H54 (cell line): Measurements from ENCODE around the gene BPTF.
A peak's percentile ranks its signal among the peaks of the same experiment; 100 is the strongest.
"Not testable (repeated sequence)": the region's sequence is repeated elsewhere in the genome, so short reads cannot be mapped to it uniquely, and the experiment has no call there.

Source experiments
- DNase-seq: peaks from one replicate; pipeline ENCODE4 v3.0.0; 2011; ENCODE audit warnings: low spot score, mixed read lengths; ENCODE audit not compliant: insufficient read length
- FAIRE-seq: peaks from 3 replicates; lab custom pipeline; 2011; peaks lifted over from hg19 to GRCh38; lab: Jason Lieb, UNC
- POLR2A ChIP-seq: IDR thresholded peaks from 2 replicates; pipeline ENCODE4 v1.6.1; 2011; ENCODE audit warnings: low read depth, mild to moderate bottlenecking, low read length

Gene BPTF

GRCh38 chr17:67994817-67995569, 169.7 kb downstream of the BPTF start:
- DNase-seq = peak; percentile 78
- TF ChIP-seq POLR2A = no peak
- peak; percentile 89 for FAIRE-seq

GRCh38 chr17:67995570-67996263, 170.4 kb downstream of the BPTF start:
- FAIRE-seq (no peak), DNase-seq (no peak)
- TF ChIP-seq POLR2A = no peak

- DNase-seq, FAIRE-seq: not testable (repeated sequence)
Observed at GRCh38 chr17:67996301-67997171, 171.2 kb downstream of the BPTF start, which contains the start of gene C17orf58. Gene C17orf58 (minus strand): TSS chr17:67996469. CDS start chr17:67996198, 271 bp downstream.

DNA sequence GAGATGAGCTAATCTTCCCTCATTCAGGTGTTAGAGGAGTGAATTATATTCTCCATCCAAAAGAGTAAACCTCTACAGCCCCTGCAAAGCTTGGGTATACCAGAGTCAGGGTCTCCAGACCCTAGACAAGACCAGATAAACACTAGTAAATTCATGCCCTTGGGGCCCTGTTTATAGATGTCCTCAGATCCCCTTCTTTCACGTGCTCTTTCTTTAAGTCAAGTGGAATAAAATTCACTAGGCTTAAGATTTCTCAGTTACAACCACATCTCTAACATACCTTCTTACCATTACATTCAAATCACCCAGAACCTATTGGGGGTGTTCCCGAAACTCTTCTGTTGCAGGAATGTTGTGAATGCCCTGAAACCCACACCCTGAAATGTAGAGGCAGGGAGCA, 173.2 kb downstream of the BPTF start:
- FAIRE-seq = no peak
- no peak for DNase-seq
- TF ChIP-seq POLR2A = no peak

DNA sequence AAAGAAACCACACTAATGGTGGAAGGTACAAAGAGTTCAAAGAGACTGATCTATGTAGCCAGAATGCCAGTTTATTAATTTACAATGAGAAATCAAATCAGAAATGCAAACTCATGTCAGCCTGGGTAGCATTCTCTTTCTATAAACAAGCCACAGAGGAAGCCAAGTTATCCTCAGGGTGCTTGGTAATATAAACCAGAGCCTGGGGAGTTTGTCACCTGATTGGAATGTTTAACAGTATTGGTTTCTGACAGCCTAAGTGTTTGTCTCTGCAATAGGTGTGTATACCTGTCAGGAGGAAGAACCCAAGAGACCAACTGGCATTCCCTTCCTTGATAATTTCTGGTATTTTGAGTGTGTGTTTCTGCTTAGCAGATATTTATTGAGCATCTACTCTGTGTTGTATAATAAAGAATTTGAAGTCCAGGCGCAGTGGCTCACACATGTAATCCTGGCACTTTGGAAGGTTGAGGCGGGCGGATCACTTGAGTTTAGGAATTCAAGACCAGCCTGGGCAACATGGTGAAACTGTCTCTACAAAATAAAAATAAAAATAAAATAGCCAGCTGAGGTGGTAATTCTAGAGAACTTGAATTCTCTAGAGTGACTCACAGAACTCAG, 174.1 kb downstream of the BPTF start:
- FAIRE-seq (peak; percentile 11), DNase-seq (no peak)
- no peak for TF ChIP-seq POLR2A

GRCh38 chr17:68004201-68004600, 178.9 kb downstream of the BPTF start:
- TF ChIP-seq POLR2A = no peak
- FAIRE-seq (no peak), DNase-seq (no peak)

- FAIRE-seq (no peak), DNase-seq (no peak)
- no peak for TF ChIP-seq POLR2A
Observed at GRCh38 chr17:68006797-68007196, 181.5 kb downstream of the BPTF start.

GRCh38 chr17:68011199-68011665, 185.9 kb downstream of the BPTF start:
- DNase-seq = peak; percentile 67
- TF ChIP-seq POLR2A = no peak
- no peak for FAIRE-seq

- TF ChIP-seq POLR2A = no peak
- DNase-seq (no peak), FAIRE-seq (no peak)
Observed at GRCh38 chr17:68013385-68013784, 188.1 kb downstream of the BPTF start.

DNA sequence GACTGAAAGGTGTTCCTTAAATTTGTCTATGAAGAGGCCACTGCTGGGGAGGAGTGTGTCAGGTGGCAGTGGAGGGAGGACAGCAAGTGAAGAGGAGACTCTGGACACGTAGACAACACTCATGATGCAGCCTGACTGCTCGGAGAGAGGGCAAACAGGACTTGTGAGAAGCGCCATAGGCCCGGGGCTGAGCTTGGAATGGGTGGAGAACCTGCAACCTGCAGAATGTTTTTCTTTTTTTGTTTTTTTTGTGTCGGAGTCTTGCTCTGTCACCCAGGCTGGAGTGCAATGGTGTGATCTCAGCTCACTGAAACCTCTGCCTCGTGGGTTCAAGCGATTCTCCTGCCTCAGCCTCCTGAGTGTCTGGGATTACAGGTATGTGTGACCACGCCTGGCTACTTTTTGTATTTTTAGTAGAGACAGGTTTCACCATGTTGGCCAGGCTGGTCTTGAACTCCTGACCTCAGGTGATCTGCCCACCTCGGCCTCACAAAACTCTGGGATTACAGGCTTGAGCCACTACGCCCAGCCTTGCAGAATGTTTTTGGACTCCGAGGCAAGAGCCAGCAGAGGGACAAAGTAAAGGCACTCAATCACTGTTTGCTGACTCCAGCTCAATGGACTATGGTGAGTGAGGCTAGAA, 189.9 kb downstream of the BPTF start:
- FAIRE-seq (no peak), DNase-seq (no peak)
- TF ChIP-seq POLR2A = no peak

DNA sequence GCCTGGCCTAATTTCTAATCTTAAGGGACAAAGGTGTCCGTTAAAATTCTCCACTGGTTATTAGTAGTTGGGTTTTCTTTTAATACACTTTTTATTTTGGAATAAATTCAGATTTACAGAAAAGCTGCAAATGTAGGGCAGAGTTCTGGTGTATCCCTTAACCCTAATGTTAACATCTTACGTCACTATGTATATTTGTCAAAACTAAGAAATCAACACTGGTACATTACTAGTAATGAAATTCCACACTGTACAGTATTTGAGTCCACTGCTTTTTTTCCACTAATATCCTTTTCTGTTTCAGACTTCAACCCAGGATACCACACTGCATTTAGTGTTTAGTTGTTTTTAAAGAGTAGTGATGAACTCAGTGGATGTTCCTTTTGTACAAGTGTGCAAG, 191.5 kb downstream of the BPTF start:
- no peak for DNase-seq
- no peak for FAIRE-seq

DNA sequence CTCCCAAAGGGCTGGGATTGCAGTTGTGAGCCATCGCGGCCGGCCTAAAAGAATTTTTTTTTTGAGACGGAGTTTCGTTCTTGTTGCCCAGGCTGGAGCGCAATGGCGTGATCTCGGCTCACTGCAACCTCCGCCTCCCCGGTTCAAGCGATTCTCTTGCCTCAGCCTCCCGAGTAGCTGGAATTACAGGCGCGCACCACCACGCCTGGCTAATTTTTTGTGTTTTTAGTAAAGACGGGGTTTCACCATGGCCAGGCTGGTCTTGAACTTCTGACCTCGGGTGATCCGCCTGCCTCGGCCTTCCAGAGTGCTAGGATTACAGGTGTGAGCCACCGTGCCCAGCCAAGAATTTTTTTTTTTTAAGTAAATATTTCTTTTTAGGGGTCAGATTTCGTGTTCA, 193.2 kb downstream of the BPTF start:
- FAIRE-seq, DNase-seq: not testable (repeated sequence)

More for the DNA sequence above, 191.5 kb downstream of the BPTF start:
- TF ChIP-seq POLR2A = no peak

- no peak for FAIRE-seq
- no peak for DNase-seq
- TF ChIP-seq POLR2A = no peak
Observed at GRCh38 chr17:68019336-68019674, 194.0 kb downstream of the BPTF start.
